Measurements from ENCODE around the gene CHMP1A. TPM values are rescaled to one million over a fixed set of nuclear protein-coding genes. Genes with fewer than 3 reads are reported as not detected.
"Not testable (repeated sequence)": the region's sequence is repeated elsewhere in the genome, so short reads cannot be mapped to it uniquely, and the experiment has no call there.

Gene CHMP1A
- total and polyA plus RNA-seq, 2 experiments from 2014 or later = 86.2 to 87.5 TPM

DNA sequence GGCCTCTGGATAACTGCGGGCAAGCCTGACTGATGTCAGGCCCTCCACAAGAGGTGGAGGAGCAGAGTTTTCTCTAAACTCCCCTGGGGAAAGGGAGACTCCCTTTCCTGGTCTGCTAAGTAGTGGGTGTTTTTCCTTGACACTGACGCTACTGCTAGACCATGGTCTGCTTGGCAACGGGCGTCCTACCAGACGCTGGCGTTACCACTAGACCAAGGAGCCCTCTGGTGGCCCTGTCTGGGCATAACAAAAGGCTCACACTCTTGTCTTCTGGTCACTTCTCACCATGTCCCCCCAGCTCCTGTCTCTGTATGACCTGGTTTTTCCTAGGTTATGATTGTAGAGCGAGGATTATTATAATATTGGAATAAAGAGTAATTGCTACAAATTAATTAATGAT is 9.5 kb upstream of the CHMP1A start:
- H3K4me1 ChIP-seq (ENCODE audit: low read depth); H3K27ac ChIP-seq; H3K4me3 ChIP-seq; H3K36me3 ChIP-seq; H3K9me3 ChIP-seq (ENCODE audit: low read depth); H3K27me3 ChIP-seq: not testable (repeated sequence)
- TF ChIP-seq, protein P1, sequence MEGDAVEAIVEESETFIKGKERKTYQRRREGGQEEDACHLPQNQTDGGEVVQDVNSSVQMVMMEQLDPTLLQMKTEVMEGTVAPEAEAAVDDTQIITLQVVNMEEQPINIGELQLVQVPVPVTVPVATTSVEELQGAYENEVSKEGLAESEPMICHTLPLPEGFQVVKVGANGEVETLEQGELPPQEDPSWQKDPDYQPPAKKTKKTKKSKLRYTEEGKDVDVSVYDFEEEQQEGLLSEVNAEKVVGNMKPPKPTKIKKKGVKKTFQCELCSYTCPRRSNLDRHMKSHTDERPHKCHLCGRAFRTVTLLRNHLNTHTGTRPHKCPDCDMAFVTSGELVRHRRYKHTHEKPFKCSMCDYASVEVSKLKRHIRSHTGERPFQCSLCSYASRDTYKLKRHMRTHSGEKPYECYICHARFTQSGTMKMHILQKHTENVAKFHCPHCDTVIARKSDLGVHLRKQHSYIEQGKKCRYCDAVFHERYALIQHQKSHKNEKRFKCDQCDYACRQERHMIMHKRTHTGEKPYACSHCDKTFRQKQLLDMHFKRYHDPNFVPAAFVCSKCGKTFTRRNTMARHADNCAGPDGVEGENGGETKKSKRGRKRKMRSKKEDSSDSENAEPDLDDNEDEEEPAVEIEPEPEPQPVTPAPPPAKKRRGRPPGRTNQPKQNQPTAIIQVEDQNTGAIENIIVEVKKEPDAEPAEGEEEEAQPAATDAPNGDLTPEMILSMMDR (IDR thresholded peaks at IDR 0.05; ENCODE audit: low read depth, low read length) = peak; percentile 51
- peak in 1 of 2 donors; percentile 61 for DNase-seq (ENCODE audit: low read depth in 1 of 2, low spot score in 1 of 2)

- not testable (repeated sequence) for H3K27me3 ChIP-seq; H3K4me1 ChIP-seq (ENCODE audit: low read depth); H3K27ac ChIP-seq; DNase-seq (ENCODE audit: low read depth in 1 of 2, low spot score in 1 of 2); H3K36me3 ChIP-seq; H3K9me3 ChIP-seq (ENCODE audit: low read depth); H3K4me3 ChIP-seq
These were observed 6.7 kb upstream of the CHMP1A start for GRCh38 chr16:89664238-89664637.

GRCh38 chr16:89661215-89661614 is 3.7 kb upstream of the CHMP1A start:
- Histone ChIP-seq H3K27me3 (no peaks in the 10 kb centered on the region), H3K27ac (no peak overlapping the region), H3K4me3 (no peak overlapping the region), H3K9me3 (ENCODE audit: low read depth) (no peaks in the 10 kb centered on the region), H3K36me3 (peaks cover 3% of the 10 kb centered on the region), H3K4me1 (ENCODE audit: low read depth) (peaks cover 4% of the 10 kb centered on the region)
- TF ChIP-seq, protein P1 (IDR thresholded peaks at IDR 0.05; ENCODE audit: low read depth, low read length) = no peak
- no peak for DNase-seq (ENCODE audit: low read depth in 1 of 2, low spot score in 1 of 2)

GRCh38 chr16:89660146-89660545 is 2.6 kb upstream of the CHMP1A start:
- peak in 1 of 2 donors; percentile 12 for DNase-seq (ENCODE audit: low read depth in 1 of 2, low spot score in 1 of 2)
- no peaks in the 10 kb centered on the region for H3K27me3 ChIP-seq
- H3K4me3 ChIP-seq = no peak overlapping the region
- H3K4me1 ChIP-seq (ENCODE audit: low read depth) = peaks cover 4% of the 10 kb centered on the region
- TF ChIP-seq, protein P1 (IDR thresholded peaks at IDR 0.05; ENCODE audit: low read depth, low read length) = no peak
- H3K9me3 ChIP-seq (ENCODE audit: low read depth) = no peaks in the 10 kb centered on the region
- H3K36me3 ChIP-seq = peaks cover 3% of the 10 kb centered on the region
- no peak overlapping the region for H3K27ac ChIP-seq

GRCh38 chr16:89658221-89658879 is 842 bp upstream of the CHMP1A start:
- Histone ChIP-seq H3K9me3 (ENCODE audit: low read depth) (no peaks in the 10 kb centered on the region), H3K27me3 (no peaks in the 10 kb centered on the region), H3K27ac (peak overlapping the region; percentile 0), H3K36me3 (peaks cover 3% of the 10 kb centered on the region), H3K4me1 (ENCODE audit: low read depth) (peaks cover 4% of the 10 kb centered on the region), H3K4me3 (peak overlapping the region; percentile 90)
- DNase-seq (ENCODE audit: low read depth in 1 of 2, low spot score in 1 of 2) = peak; percentile 11 to 48
- TF ChIP-seq, protein P1 (IDR thresholded peaks at IDR 0.05; ENCODE audit: low read depth, low read length) = no peak

DNA sequence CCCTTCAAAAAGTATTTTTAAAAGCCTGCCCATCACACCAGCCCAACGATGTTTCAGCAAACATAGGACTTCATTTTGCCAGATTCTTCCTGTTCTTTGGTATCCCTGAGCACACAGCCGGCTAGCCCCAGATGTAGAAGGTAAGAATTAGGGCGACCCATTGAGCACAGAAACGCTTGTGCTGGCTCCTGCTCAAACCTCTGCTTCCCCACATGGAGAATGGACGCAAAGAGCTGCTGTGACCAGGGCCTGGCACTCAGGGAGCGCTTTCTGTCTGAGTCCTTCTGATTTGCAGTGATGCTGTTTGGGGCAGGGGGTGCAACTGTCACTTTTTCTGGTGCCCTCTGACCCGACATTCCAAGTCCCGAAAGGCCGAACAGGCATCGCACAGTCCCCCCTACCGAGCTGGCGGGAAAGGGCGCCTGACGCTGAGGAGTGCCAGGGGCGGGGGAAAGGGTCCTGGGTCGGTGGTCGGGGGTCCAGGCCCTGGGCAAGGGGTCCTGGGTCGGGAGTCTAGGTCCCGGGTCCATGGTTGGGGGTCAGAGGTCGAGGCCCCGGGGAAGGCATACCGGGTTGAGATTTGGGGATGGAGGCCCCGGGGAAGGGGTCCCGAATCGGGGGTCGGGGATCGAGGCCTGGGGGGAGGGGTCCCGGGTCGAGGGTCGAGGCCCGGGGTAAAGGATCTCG is 930 bp downstream of the CHMP1A start:
- TF ChIP-seq, protein P1 (IDR thresholded peaks at IDR 0.05; ENCODE audit: low read depth, low read length) = no peak
- Histone ChIP-seq H3K4me1 (ENCODE audit: low read depth) (peaks cover 4% of the 10 kb centered on the region), H3K9me3 (ENCODE audit: low read depth) (no peaks in the 10 kb centered on the region), H3K36me3 (peaks cover 2% of the 10 kb centered on the region), H3K4me3 (peak overlapping the region; percentile 90), H3K27ac (no peak overlapping the region), H3K27me3 (no peaks in the 10 kb centered on the region)
- no peak for DNase-seq (ENCODE audit: low read depth in 1 of 2, low spot score in 1 of 2)

All from cardiac muscle cell (in vitro differentiated cells and primary cell).